K562 (cell line): Measurements from ENCODE around the gene THEMIS. TPM values are rescaled to one million over a fixed set of nuclear protein-coding genes. Genes with fewer than 3 reads are reported as not detected.

ENCODE experiments used
- ATAC-seq: fragments of 200-7000 bp; cut with Tn5 transposase; 3 replicates; pipeline ENCODE4 v1.9.1; 2020; ENCODE audit warnings: moderate library complexity
- BruUV-seq: library from RNA; stranded (reverse); fragments of 400-500 nt; replicated peaks from 2 replicates; lab custom pipeline; 2021; lab: Mats Ljungman, UMichigan
- CTCF ChIA-PET: fragments of 300-600 bp; formaldehyde crosslinking; extraction: SDS; loops from one replicate; lab custom pipeline; 2021; ENCODE audit warnings: low intra/inter-chr PET ratio; lab: Yijun Ruan, JAX
- POLR2A ChIA-PET: fragments of 300-600, 350-650 bp; sonication (Branson Sonifier 250); formaldehyde crosslinking; extraction: SDS; loops from one replicate; lab custom pipeline; 2021; ENCODE audit warnings: antibody characterized with exemption, inconsistent platforms; lab: Yijun Ruan, JAX
- DNase-seq, 4 experiments: peaks; one replicate each; pipeline versions ENCODE4 v3.0.0 to v3.0.0-alpha.2; 2011 to 2018; ENCODE audit warnings: low spot score in 3 of 4, mixed read lengths in 3 of 4; ENCODE audit errors: extremely low read depth in 1 of 4
- FAIRE-seq: peaks from 2 replicates; lab custom pipeline; 2011; peaks lifted over from hg19 to GRCh38; lab: Jason Lieb, UNC
- H2AFZ ChIP-seq: 2 replicates; pipeline ENCODE4 v1.6.0; 2011; ENCODE audit warnings: low read depth, low read length, control low read depth, inconsistent platforms
- H3K27ac ChIP-seq: fragments of 200-600 bp; 3 replicates; pipeline ENCODE4 v1.8.0; 2011; ENCODE audit warnings: low read depth, mild to moderate bottlenecking, control low read depth, inconsistent platforms, low read length, moderate library complexity, mixed read lengths; ENCODE audit errors: extremely low read depth
- H3K27me3 ChIP-seq, 2 experiments: fragments of 300-600 bp in 1 of 2; 2 replicates in 1 of 2; 3 replicates in 1 of 2; pipeline versions ENCODE4 v1.6.0 to v1.8.0; 2011; ENCODE audit warnings: inconsistent platforms in 2 of 2, low read length in 2 of 2, mild to moderate bottlenecking in 1 of 2, mixed read lengths in 1 of 2, moderate library complexity in 1 of 2; ENCODE audit not compliant: control insufficient read depth in 2 of 2, insufficient read depth in 2 of 2
- H3K36me3 ChIP-seq: fragments of 300-600 bp; 3 replicates; pipeline ENCODE4 v1.8.0; 2011; ENCODE audit warnings: mild to moderate bottlenecking, low read length, inconsistent platforms; ENCODE audit not compliant: control insufficient read depth, insufficient read depth
- H3K4me1 ChIP-seq, 2 experiments: fragments of 200-600 bp in 1 of 2; replicated peaks in 1 of 2; 2 replicates in 1 of 2; 3 replicates in 1 of 2; pipeline versions ENCODE4 v1.5.1 to v1.8.0; 2011; ENCODE audit warnings: inconsistent platforms in 2 of 2, low read length in 2 of 2, mild to moderate bottlenecking in 1 of 2, mixed read lengths in 1 of 2, moderate library complexity in 1 of 2; ENCODE audit not compliant: control insufficient read depth in 2 of 2, insufficient read depth in 2 of 2
- H3K4me2 ChIP-seq: 2 replicates; pipeline ENCODE4 v1.6.1; 2011; ENCODE audit warnings: low read length, control low read depth, inconsistent platforms, mixed read lengths; ENCODE audit not compliant: insufficient read depth
- H3K4me3 ChIP-seq: fragments of 200-600 bp; sonication (generic), shearing (Covaris generic); 2 replicates; pipeline ENCODE4 v1.5.1; 2016; ENCODE audit warnings: control low read depth, inconsistent platforms
- H3K79me2 ChIP-seq: fragments of 200-600 bp; 3 replicates; pipeline ENCODE4 v1.8.0; 2011; ENCODE audit warnings: low read length, inconsistent platforms; ENCODE audit not compliant: control insufficient read depth, insufficient read depth
- H3K9ac ChIP-seq, 2 experiments: 2 replicates each; pipeline versions ENCODE4 v1.6.0 to v1.6.1; 2011; ENCODE audit warnings: low read depth in 2 of 2, low read length in 2 of 2, control low read depth in 1 of 2, inconsistent platforms in 1 of 2, mild to moderate bottlenecking in 1 of 2, mixed read lengths in 1 of 2; ENCODE audit not compliant: insufficient read depth in 1 of 2
- H3K9me1 ChIP-seq: one replicate; pipeline ENCODE4 v1.6.0; 2011; ENCODE audit warnings: inconsistent platforms, mild to moderate bottlenecking, low read length, moderate library complexity; ENCODE audit not compliant: control insufficient read depth, insufficient read depth
- H3K9me3 ChIP-seq: replicated peaks from 2 replicates; pipeline ENCODE4 v1.5.1; 2011; ENCODE audit warnings: low read depth, low read length, inconsistent platforms; ENCODE audit not compliant: control insufficient read depth, insufficient read depth
- H4K20me1 ChIP-seq: replicated peaks from 2 replicates; pipeline ENCODE4 v1.6.1; 2011; ENCODE audit warnings: low read length, inconsistent platforms, mixed read lengths; ENCODE audit not compliant: control insufficient read depth, insufficient read depth
- ARID1B ChIP-seq: fragments of 450-650 bp; IDR thresholded peaks from 2 replicates; pipeline ENCODE4 v1.6.1; 2016; ENCODE audit warnings: antibody characterized with exemption, mild to moderate bottlenecking, inconsistent platforms
- DDX20 ChIP-seq: fragments of 450-650 bp; IDR thresholded peaks from 2 replicates; pipeline ENCODE4 v1.6.1; 2016; ENCODE audit warnings: missing genetic modification characterization, low read depth, mild to moderate bottlenecking, missing compliant biosample characterization, moderate library complexity
- KDM5B ChIP-seq: fragments of 200-600 bp; sonication (generic); IDR thresholded peaks from 2 replicates; pipeline ENCODE4 v1.6.1; 2012; ENCODE audit warnings: low read depth, mild to moderate bottlenecking, moderate library complexity, low read length, control low read depth, inconsistent platforms; ENCODE audit not compliant: insufficient replicate concordance
- NEUROD1 ChIP-seq: fragments of 150-350 bp; IDR thresholded peaks from 2 replicates; pipeline ENCODE4 v1.6.1; 2014; ENCODE audit warnings: borderline replicate concordance, low read length, low read depth; ENCODE audit not compliant: partially characterized antibody
- NFRKB ChIP-seq: fragments of 450-650 bp; IDR thresholded peaks from 2 replicates; pipeline ENCODE4 v1.6.1; 2016; ENCODE audit warnings: low read depth
- PATZ1 ChIP-seq: fragments of 250-450 bp; sonication (Bioruptor Pico); IDR thresholded peaks from 2 replicates; pipeline ENCODE4 v1.5.0; 2020; ENCODE audit warnings: mild to moderate bottlenecking, borderline replicate concordance
- TCF7 ChIP-seq: sonication (generic); IDR thresholded peaks from 2 replicates; pipeline ENCODE4 v1.6.1; 2016; ENCODE audit warnings: antibody characterized with exemption, borderline replicate concordance
- UBTF ChIP-seq, 2 experiments: IDR thresholded peaks; 2 replicates each; pipeline ENCODE4 v1.6.1; 2012; ENCODE audit warnings: improper control_type of control experiment in 2 of 2, low read depth in 2 of 2, low read length in 2 of 2, borderline replicate concordance in 1 of 2
- ZBTB11 ChIP-seq, 3 experiments: fragments of 200-800 bp in 1 of 3; fragments of 250-450 bp in 1 of 3; fragments of 450-650 bp in 1 of 3; sonication (Bioruptor Pico) in 1 of 3; sonication (Bioruptor generic) in 1 of 3; formaldehyde crosslinking in 1 of 3; IDR thresholded peaks; 2 replicates each; pipeline versions ENCODE4 v1.6.1 to v1.8.0; 2016 to 2022; ENCODE audit warnings: mild to moderate bottlenecking in 2 of 3, missing genetic modification characterization in 2 of 3, missing compliant biosample characterization in 1 of 3, moderate library complexity in 1 of 3
- ZNF436 ChIP-seq: fragments of 250-450, 450-650 bp; sonication (Bioruptor Pico); formaldehyde crosslinking; IDR thresholded peaks from 2 replicates; pipeline ENCODE4 v1.7.0; 2020; ENCODE audit warnings: mild to moderate bottlenecking
- ZNF76 ChIP-seq: fragments of 250-450 bp; sonication (Bioruptor Pico); IDR thresholded peaks from 2 replicates; pipeline ENCODE4 v1.4.0; 2020; ENCODE audit warnings: mild to moderate bottlenecking, moderate library complexity, borderline replicate concordance
- ZZZ3 ChIP-seq: fragments of 450-650 bp; IDR thresholded peaks from 2 replicates; pipeline ENCODE4 v1.6.1; 2016; ENCODE audit warnings: antibody characterized with exemption, mild to moderate bottlenecking, moderate library complexity
- WGBS: fragments of 100-300 bp; shearing (Covaris generic); methylation state at CpG from one replicate; pipeline ENCODE4 v1.1.6; 2016; ENCODE audit warnings: low coverage, mixed read lengths; ENCODE audit not compliant: insufficient coverage; ENCODE audit errors: missing lambda C conversion rate; 5-methylcytosine and 5-hydroxymethylcytosine counted together
- in situ Hi-C: fragments of 300-500 bp; cut with MboI; formaldehyde crosslinking; loops from 4 replicates; pipeline ENCODE4 v1.15.0; 2018; ENCODE audit warnings: inconsistent platforms, mixed read lengths
- intact Hi-C: fragments of 100-400 bp; cut with micrococcal nuclease; formaldehyde crosslinking; loops from 2 replicates; pipeline ENCODE4 v1.14.2; 2022
- polyA plus RNA-seq, 8 experiments: library from polyadenylated mRNA; depleted of rRNA in 4 of 8; stranded (reverse) in 5 of 8; unstranded in 3 of 8; fragments of >200 nt; fragmentation: Nextera tagmentation in 2 of 8; fragmentation: Illumina TruSeq in 1 of 8; extraction: Ambion mirVana in 2 of 8; extraction: Trizol in 1 of 8; gene quantifications; 2 replicates each; pipeline versions ENCODE4 v1.2.1 to v1.2.3, GENCODE V29; 2011 to 2014; ENCODE audit warnings: inconsistent platforms in 1 of 8, missing spikeins in 1 of 8
- total RNA-seq, 7 experiments: library from RNA; depleted of rRNA in 6 of 7; stranded (reverse); fragments of >200 nt in 6 of 7; fragmentation: Illumina TruSeq in 2 of 7; extraction: Trizol in 2 of 7; gene quantifications; 2 replicates each; pipeline versions ENCODE4 v1.2.1 to v1.2.3, GENCODE V29; 2011 to 2021; ENCODE audit warnings: low replicate concordance in 1 of 7

THEMIS gene
- total and polyA plus RNA-seq, 9 of the 15 experiments (the other 6 are each of a cell fraction or from before 2014, with no cell fraction given): 0.09 TPM; not detected in 8

GRCh38 chr6:127845242-127845641 is 55.6 kb downstream of the THEMIS start (continued):
- no peak for TF ChIP-seq UBTF (IDR thresholded peaks at IDR 0.05; ENCODE audit: borderline replicate concordance in 1 of 2, low read depth in 2 of 2, low read length in 2 of 2)

GRCh38 chr6:127844529-127844928 is 56.3 kb downstream of the THEMIS start:
- H3K4me1 ChIP-seq: no peaks in the 10 kb centered on the region
- no TSS peak for BruUV-seq
- no peaks in the 10 kb centered on the region for H3K9me3 ChIP-seq
- WGBS: 0% methylated on average over 1 of the region's 1 CpG
- no peaks in the 10 kb centered on the region for H3K36me3 ChIP-seq
- FAIRE-seq (no peak), DNase-seq (no peak), ATAC-seq (no peak)
- no peaks in the 10 kb centered on the region for H3K27me3 ChIP-seq
- in situ Hi-C loops: no loop called here
- intact Hi-C loops: no loop called here
- H4K20me1 ChIP-seq: no peaks in the 10 kb centered on the region
- H3K4me2 ChIP-seq: no peak overlapping the region
- no peak overlapping the region for H3K27ac ChIP-seq
- CTCF ChIA-PET: no interaction called here
- no peaks in the 10 kb centered on the region for H3K79me2 ChIP-seq
- no peaks in the 10 kb centered on the region for H3K9me1 ChIP-seq
- no peak overlapping the region for H3K9ac ChIP-seq
- no peak overlapping the region for H2AFZ ChIP-seq
- H3K4me3 ChIP-seq: no peak overlapping the region
- POLR2A ChIA-PET: no interaction called here
- TF ChIP-seq PATZ1 (CRISPR knock-in tag) (no peak), NFRKB (no peak), ZNF76 (no peak), ARID1B (no peak), ZZZ3 (no peak), NEUROD1 (no peak), ZNF436 (no peak), DDX20 (tag) (no peak), KDM5B (no peak), TCF7 (no peak), ZBTB11 (CRISPR knock-in tag; IDR thresholded peaks at IDR 0.05) (no peak)
